Transverse colon (tissue), 4 donors: ENCODE results near the gene SMIM44.

Experiments
- POLR2A ChIP-seq: fragments of 450-650 bp; IDR thresholded peaks from one replicate; pipeline ENCODE4 v1.6.1; 2016; ENCODE audit warnings: antibody characterized with exemption, mild to moderate bottlenecking, moderate library complexity
- POLR2AphosphoS5 ChIP-seq, 3 donors: sonication (generic); formaldehyde crosslinking; IDR thresholded peaks; one replicate each; pipeline ENCODE4 v1.6.1; 2016; ENCODE audit warnings: antibody characterized with exemption in 3 of 3
- TF ChIP-seq, protein P1 (sequence below), 5 experiments: fragments of 200-600 bp in 3 of 5; fragments of 450-650 bp in 2 of 5; sonication (generic) in 3 of 5; IDR thresholded peaks; 1 replicate in 2 of 5; 2 replicates in 3 of 5; pipeline ENCODE4 v1.5.1; 2016 to 2017; ENCODE audit warnings: antibody characterized with exemption in 5 of 5, inconsistent platforms in 3 of 5, mild to moderate bottlenecking in 2 of 5, moderate library complexity in 1 of 5

GRCh38 chr19:3464587-3465235 is 18.5 kb downstream of the SMIM44 start:
- TF ChIP-seq POLR2AphosphoS5 (IDR thresholded peaks at IDR 0.05) (no peak), POLR2A (no peak)
- TF ChIP-seq, protein P1, sequence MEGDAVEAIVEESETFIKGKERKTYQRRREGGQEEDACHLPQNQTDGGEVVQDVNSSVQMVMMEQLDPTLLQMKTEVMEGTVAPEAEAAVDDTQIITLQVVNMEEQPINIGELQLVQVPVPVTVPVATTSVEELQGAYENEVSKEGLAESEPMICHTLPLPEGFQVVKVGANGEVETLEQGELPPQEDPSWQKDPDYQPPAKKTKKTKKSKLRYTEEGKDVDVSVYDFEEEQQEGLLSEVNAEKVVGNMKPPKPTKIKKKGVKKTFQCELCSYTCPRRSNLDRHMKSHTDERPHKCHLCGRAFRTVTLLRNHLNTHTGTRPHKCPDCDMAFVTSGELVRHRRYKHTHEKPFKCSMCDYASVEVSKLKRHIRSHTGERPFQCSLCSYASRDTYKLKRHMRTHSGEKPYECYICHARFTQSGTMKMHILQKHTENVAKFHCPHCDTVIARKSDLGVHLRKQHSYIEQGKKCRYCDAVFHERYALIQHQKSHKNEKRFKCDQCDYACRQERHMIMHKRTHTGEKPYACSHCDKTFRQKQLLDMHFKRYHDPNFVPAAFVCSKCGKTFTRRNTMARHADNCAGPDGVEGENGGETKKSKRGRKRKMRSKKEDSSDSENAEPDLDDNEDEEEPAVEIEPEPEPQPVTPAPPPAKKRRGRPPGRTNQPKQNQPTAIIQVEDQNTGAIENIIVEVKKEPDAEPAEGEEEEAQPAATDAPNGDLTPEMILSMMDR (IDR thresholded peaks at IDR 0.05), result no peak
